Breast epithelium (tissue), 4 donors: ENCODE results near the gene SYN1. TPM values are rescaled to one million over a fixed set of nuclear protein-coding genes. Genes with fewer than 3 reads are reported as not detected.
"Not testable (repeated sequence)": the region's sequence is repeated elsewhere in the genome, so short reads cannot be mapped to it uniquely, and the experiment has no call there.

Source experiments
- DNase-seq, 2 donors: peaks; one replicate each; pipeline ENCODE4 v3.0.0-alpha.2; 2019; ENCODE audit warnings: low spot score in 2 of 2
- H3K27ac ChIP-seq, 2 donors: fragments of 200-600 bp; sonication (generic) in 1 of 2; one replicate each; pipeline ENCODE4 v1.5.1; 2016 to 2019; ENCODE audit warnings: mild to moderate bottlenecking in 1 of 2
- H3K27me3 ChIP-seq, 2 donors: fragments of 200-600 bp; sonication (generic) in 1 of 2; one replicate each; pipeline versions ENCODE4 v1.5.1 to v1.6.0; 2017 to 2019; ENCODE audit warnings: control low read depth in 1 of 2, mild to moderate bottlenecking in 1 of 2
- H3K36me3 ChIP-seq: fragments of 200-600 bp; one replicate; pipeline ENCODE4 v1.5.1; 2019
- H3K4me1 ChIP-seq, 2 donors: fragments of 200-600 bp; sonication (generic); one replicate each; pipeline ENCODE4 v1.5.1; 2016 to 2019; ENCODE audit warnings: control low read depth in 1 of 2
- H3K4me3 ChIP-seq, 3 donors: fragments of 200-600 bp; sonication (generic); 1 replicate in 2 of 3; 2 replicates in 1 of 3; pipeline ENCODE4 v1.5.1; 2016 to 2019; ENCODE audit warnings: mild to moderate bottlenecking in 3 of 3, moderate library complexity in 2 of 3
- H3K9me3 ChIP-seq, 2 donors: fragments of 200-600 bp; sonication (generic) in 1 of 2; one replicate each; pipeline ENCODE4 v1.5.1; 2016 to 2019; ENCODE audit warnings: control low read depth in 1 of 2
- CTCF ChIP-seq, 3 donors: fragments of 450-650 bp; IDR thresholded peaks; one replicate each; pipeline ENCODE4 v1.5.1; 2016 to 2017; ENCODE audit warnings: antibody characterized with exemption in 3 of 3, mild to moderate bottlenecking in 3 of 3, moderate library complexity in 3 of 3
- POLR2A ChIP-seq: fragments of 450-650 bp; IDR thresholded peaks from one replicate; pipeline ENCODE4 v1.6.1; 2016; ENCODE audit warnings: antibody characterized with exemption, mild to moderate bottlenecking, moderate library complexity
- POLR2AphosphoS5 ChIP-seq, 3 donors: sonication (generic); formaldehyde crosslinking; IDR thresholded peaks; one replicate each; pipeline ENCODE4 v1.6.1; 2017; ENCODE audit warnings: antibody characterized with exemption in 3 of 3
- intact Hi-C: fragments of 100-400 bp; cut with DNase I; formaldehyde crosslinking; loops from one replicate; pipeline ENCODE4 v1.15.1; 2023; ENCODE audit warnings: low total_unique reads
- total RNA-seq, 3 donors: library from RNA; depleted of rRNA; stranded (reverse); fragments of >200 nt; gene quantifications; one replicate each; pipeline ENCODE4 v1.1.0, GENCODE V29; 2016

The SYN1 gene
- not detected for total RNA-seq

DNA sequence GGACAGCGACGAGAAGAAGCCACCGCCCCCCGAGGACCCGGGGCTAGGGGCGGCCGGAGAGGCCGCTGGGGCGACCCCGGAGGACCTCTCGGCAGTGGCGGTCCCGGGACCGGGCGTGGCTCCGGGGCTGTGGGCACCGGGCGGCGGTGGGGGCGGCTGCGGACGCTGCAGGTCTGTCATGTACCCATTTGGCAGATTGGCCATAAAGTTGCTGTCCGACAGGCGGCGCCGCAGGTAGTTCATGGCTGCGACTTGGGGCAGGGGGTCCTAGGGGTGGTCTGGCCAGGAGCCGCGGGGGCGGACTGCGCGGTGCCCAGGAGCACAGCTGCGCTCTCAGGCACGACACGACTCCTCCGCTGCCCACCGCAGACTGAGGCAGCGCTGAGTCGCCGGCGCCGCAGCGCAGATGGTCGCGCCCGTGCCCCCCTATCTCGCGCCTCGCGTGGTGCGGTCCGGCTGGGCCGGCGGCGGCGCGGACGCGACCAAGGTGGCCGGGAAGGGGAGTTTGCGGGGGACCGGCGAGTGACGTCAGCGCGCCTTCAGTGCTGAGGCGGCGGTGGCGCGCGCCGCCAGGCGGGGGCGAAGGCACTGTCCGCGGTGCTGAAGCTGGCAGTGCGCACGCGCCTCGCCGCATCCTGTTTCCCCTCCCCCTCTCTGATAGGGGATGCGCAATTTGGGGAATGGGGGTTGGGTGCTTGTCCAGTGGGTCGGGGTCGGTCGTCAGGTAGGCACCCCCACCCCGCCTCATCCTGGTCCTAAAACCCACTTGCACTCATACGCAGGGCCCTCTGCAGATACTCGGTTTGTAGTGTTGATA, at the start of gene SYN1:
Gene SYN1, minus strand, starts transcription at position 372 of the 817 bp plus-strand sequence. Its CDS starts 129 bp downstream, at position 243.
- peak; percentile 57 to 74 for DNase-seq
- TF ChIP-seq POLR2AphosphoS5 (IDR thresholded peaks at IDR 0.05) (peak in 1 of 3 donors; percentile 44), CTCF (IDR thresholded peaks at IDR 0.05) (no peak)
- Histone ChIP-seq H3K27ac (no peak within 1 kb of the TSS), H3K36me3 (no peaks in the 10 kb centered on the region), H3K4me1 (no peaks in the 10 kb centered on the region), H3K9me3 (no peaks in the 10 kb centered on the region), H3K4me3 (peak within 1 kb of the TSS; percentile 23 to 62 (median 37)), H3K27me3 (peaks cover 0 to 35% of the 10 kb centered on the region in 2 donors)
- intact Hi-C loops: loop anchor here (10.0 kb wide), 1 partner anchor 45 kb away; no protein-coding TSS in a partner anchor

DNA sequence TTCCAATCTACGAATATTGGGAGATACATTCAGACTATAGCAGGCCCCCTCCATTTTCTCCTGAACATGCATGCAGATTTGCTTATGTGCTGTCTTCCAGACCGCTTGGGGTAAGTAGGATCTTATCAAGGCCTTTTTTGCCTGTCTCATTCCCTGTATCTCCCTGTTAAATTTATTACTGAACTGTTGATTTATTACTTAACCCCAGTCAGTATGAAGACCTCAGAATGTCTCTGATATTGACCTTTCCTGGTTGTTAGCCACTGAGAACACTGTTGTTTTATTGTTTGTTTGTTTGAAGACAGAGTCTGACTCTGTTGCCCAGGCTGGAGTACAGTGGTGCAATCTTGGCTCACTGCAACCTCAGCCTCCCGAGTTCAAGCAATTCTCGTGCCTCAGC, 46.1 kb upstream of the SYN1 start:
- intact Hi-C loops, H3K36me3 ChIP-seq, H3K9me3 ChIP-seq, H3K27me3 ChIP-seq, DNase-seq, H3K4me3 ChIP-seq, H3K27ac ChIP-seq, H3K4me1 ChIP-seq: not testable (repeated sequence)

- intact Hi-C loops: no loop called here
- TF ChIP-seq CTCF (IDR thresholded peaks at IDR 0.05): no peak
- TF ChIP-seq POLR2A: no peak
- TF ChIP-seq POLR2AphosphoS5 (IDR thresholded peaks at IDR 0.05): no peak
- Histone ChIP-seq H3K36me3 (no peaks in the 10 kb centered on the region), H3K27ac (no peak overlapping the region), H3K4me1 (no peaks in the 10 kb centered on the region), H3K27me3 (peaks cover 0 to 3% of the 10 kb centered on the region in 2 donors), H3K4me3 (no peak overlapping the region), H3K9me3 (no peaks in the 10 kb centered on the region)
- DNase-seq: no peak
Measured at GRCh38 chrX:47664737-47665136, 45.1 kb upstream of the SYN1 start.

DNA sequence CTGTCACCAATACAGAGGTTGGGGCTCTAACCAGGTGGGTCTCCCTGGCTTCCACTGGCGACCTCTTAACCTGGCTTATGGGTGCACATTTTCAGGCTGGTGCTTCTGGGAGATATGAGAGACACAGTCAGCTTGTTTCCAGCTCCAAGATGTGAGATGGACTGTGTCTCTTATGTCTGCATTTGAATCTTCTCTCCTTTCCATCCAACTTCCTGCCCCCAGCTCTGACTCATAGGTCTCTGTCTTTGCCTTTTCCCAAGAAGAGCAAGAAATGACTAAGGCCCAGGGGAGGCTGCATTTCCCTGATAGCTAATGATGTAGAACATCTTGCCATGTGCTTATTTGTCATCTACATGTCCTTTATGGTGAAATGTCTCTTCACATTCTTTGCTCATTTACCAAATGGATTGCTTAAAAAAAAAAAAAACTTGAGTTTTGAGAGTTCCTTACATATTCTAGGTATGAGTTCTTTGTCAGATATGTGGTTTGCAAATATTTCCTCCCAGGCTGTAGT, 42.5 kb upstream of the SYN1 start:
- intact Hi-C loops: no loop called here
- Histone ChIP-seq H3K9me3 (no peaks in the 10 kb centered on the region), H3K27me3 (peaks cover 0 to 3% of the 10 kb centered on the region in 2 donors), H3K4me1 (no peaks in the 10 kb centered on the region), H3K27ac (peak overlapping the region in 1 of 2 donors; percentile 20), H3K36me3 (no peaks in the 10 kb centered on the region), H3K4me3 (no peak overlapping the region)
- no peak for DNase-seq
- no peak for TF ChIP-seq POLR2A
- TF ChIP-seq CTCF (IDR thresholded peaks at IDR 0.05): no peak
- TF ChIP-seq POLR2AphosphoS5 (IDR thresholded peaks at IDR 0.05): no peak

- H3K27me3 ChIP-seq: peaks cover 0 to 4% of the 10 kb centered on the region in 2 donors
- intact Hi-C loops: no loop called here
- TF ChIP-seq CTCF (IDR thresholded peaks at IDR 0.05) (no peak), POLR2AphosphoS5 (IDR thresholded peaks at IDR 0.05) (no peak), POLR2A (no peak)
- H3K9me3 ChIP-seq: no peaks in the 10 kb centered on the region
- no peaks in the 10 kb centered on the region for H3K36me3 ChIP-seq
- DNase-seq: no peak
- no peaks in the 10 kb centered on the region for H3K4me1 ChIP-seq
- H3K4me3 ChIP-seq: no peak overlapping the region
- H3K27ac ChIP-seq: no peak overlapping the region
Measured at GRCh38 chrX:47661539-47661938, 41.9 kb upstream of the SYN1 start.
